Measurements from ENCODE around the gene ITGAV.

ITGAV gene

DNA sequence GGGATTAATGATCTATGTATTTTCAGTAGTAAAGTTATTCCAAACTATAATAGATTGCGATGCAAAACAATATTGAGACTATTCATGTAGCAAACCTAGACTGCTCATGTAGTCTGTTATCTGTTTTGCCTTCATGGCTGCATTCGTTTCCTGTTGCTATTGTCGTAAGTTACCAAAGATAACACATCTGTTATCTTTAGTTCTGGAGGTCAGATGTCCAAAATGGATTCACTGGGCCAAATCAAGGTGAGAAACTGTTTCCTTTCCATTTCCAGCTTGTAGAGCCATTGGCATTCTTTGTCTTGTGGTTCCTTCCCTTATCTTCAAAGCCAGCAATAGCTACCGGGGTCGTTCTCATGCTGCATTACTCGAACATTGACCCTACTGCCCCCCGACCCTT, 20.9 kb downstream of the ITGAV start:
- H3K4me3 Mint-ChIP-seq, result no peak overlapping the region
- intact Hi-C loops (cut with micrococcal nuclease), result no loop called here
- H3K4me1 Mint-ChIP-seq (ENCODE audit: low read depth), result peaks cover 21% of the 10 kb centered on the region
- no peak overlapping the region for H3K27ac Mint-ChIP-seq
- H3K9me3 Mint-ChIP-seq, result no peaks in the 10 kb centered on the region
- no peaks in the 10 kb centered on the region for H3K27me3 Mint-ChIP-seq
- peaks cover 46% of the 10 kb centered on the region for H3K36me3 Mint-ChIP-seq (ENCODE audit: low read depth)

GRCh38 chr2:186611526-186611925, 21.7 kb downstream of the ITGAV start:
- peaks cover 39% of the 10 kb centered on the region for H3K36me3 Mint-ChIP-seq (ENCODE audit: low read depth)
- intact Hi-C loops (cut with micrococcal nuclease), result no loop called here
- H3K27me3 Mint-ChIP-seq, result no peaks in the 10 kb centered on the region
- H3K4me3 Mint-ChIP-seq, result no peak overlapping the region
- no peaks in the 10 kb centered on the region for H3K9me3 Mint-ChIP-seq
- no peak overlapping the region for H3K27ac Mint-ChIP-seq
- peaks cover 17% of the 10 kb centered on the region for H3K4me1 Mint-ChIP-seq (ENCODE audit: low read depth)

DNA sequence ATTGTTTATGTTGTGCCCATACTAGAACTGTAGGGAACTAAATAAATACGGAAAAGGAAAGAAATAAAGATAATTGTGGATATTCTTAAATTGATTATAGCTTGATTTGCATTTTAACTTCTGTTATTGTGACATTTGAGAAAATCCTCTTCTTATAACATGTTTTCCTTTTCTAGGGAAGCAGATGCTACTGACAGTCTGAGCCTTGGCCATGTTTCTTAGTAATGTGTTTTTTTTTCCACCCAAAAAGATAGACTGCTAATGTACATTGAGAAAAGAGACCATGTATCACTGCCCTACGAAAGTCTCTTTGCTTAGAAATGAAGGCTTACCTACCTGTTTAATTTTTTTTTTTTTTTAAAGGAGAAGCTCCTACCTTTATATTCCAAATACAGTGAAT, 22.2 kb downstream of the ITGAV start:
- Mint-ChIP-seq H3K27ac (peak overlapping the region; percentile 22), H3K9me3 (no peaks in the 10 kb centered on the region), H3K36me3 (ENCODE audit: low read depth) (peaks cover 34% of the 10 kb centered on the region), H3K4me1 (ENCODE audit: low read depth) (peaks cover 14% of the 10 kb centered on the region), H3K4me3 (no peak overlapping the region), H3K27me3 (no peaks in the 10 kb centered on the region)
- intact Hi-C loops (cut with micrococcal nuclease), result no loop called here

- intact Hi-C loops (cut with micrococcal nuclease), result no loop called here
- Mint-ChIP-seq H3K4me1 (ENCODE audit: low read depth) (peaks cover 13% of the 10 kb centered on the region), H3K27me3 (no peaks in the 10 kb centered on the region), H3K36me3 (ENCODE audit: low read depth) (peaks cover 29% of the 10 kb centered on the region), H3K9me3 (no peaks in the 10 kb centered on the region), H3K4me3 (no peak overlapping the region), H3K27ac (peak overlapping the region; percentile 22)
Observed at GRCh38 chr2:186612555-186613440, 22.9 kb downstream of the ITGAV start.

- no peak overlapping the region for H3K27ac Mint-ChIP-seq
Observed at GRCh38 chr2:186614373-186614772, 24.5 kb downstream of the ITGAV start.

DNA sequence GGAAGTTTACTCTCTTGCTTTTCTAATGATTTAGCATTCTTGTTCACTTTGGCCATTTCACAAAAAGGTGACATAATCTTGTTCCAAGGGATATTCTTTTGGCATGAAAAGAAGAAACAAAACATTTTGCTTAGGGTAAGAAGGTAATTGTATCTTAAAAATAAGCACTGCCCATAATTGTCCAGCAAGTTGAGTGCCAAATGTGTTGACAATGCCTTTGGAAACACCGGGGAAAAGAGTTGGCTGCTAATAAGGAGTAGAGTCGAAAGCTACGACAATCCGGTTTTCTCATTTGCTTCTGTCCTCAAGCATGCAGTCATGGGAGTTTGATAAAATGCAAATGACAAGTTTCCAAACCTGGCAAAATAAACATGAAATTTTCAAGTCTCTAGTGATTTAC, 27.3 kb downstream of the ITGAV start:
- H3K36me3 Mint-ChIP-seq (ENCODE audit: low read depth), result peaks cover 17% of the 10 kb centered on the region
- no peaks in the 10 kb centered on the region for H3K27me3 Mint-ChIP-seq
- intact Hi-C loops (cut with micrococcal nuclease), result no loop called here
- H3K9me3 Mint-ChIP-seq, result no peaks in the 10 kb centered on the region
- H3K4me3 Mint-ChIP-seq, result no peak overlapping the region
- no peak overlapping the region for H3K27ac Mint-ChIP-seq
- no peaks in the 10 kb centered on the region for H3K4me1 Mint-ChIP-seq (ENCODE audit: low read depth)

More at GRCh38 chr2:186614373-186614772, 24.5 kb downstream of the ITGAV start:
- no peaks in the 10 kb centered on the region for H3K9me3 Mint-ChIP-seq
- peaks cover 21% of the 10 kb centered on the region for H3K36me3 Mint-ChIP-seq (ENCODE audit: low read depth)
- intact Hi-C loops (cut with micrococcal nuclease), result no loop called here
- H3K4me3 Mint-ChIP-seq, result no peak overlapping the region
- H3K4me1 Mint-ChIP-seq (ENCODE audit: low read depth), result peaks cover 3% of the 10 kb centered on the region
- H3K27me3 Mint-ChIP-seq, result no peaks in the 10 kb centered on the region

GRCh38 chr2:186617771-186618170, 27.9 kb downstream of the ITGAV start:
- H3K9me3 Mint-ChIP-seq, result no peaks in the 10 kb centered on the region
- H3K4me1 Mint-ChIP-seq (ENCODE audit: low read depth), result peaks cover 3% of the 10 kb centered on the region
- intact Hi-C loops (cut with micrococcal nuclease), result no loop called here
- no peaks in the 10 kb centered on the region for H3K27me3 Mint-ChIP-seq
- no peak overlapping the region for H3K4me3 Mint-ChIP-seq
- no peak overlapping the region for H3K27ac Mint-ChIP-seq
- peaks cover 23% of the 10 kb centered on the region for H3K36me3 Mint-ChIP-seq (ENCODE audit: low read depth)

- Mint-ChIP-seq H3K27me3 (no peaks in the 10 kb centered on the region), H3K9me3 (no peaks in the 10 kb centered on the region), H3K4me3 (no peak overlapping the region), H3K4me1 (ENCODE audit: low read depth) (peaks cover 13% of the 10 kb centered on the region), H3K36me3 (ENCODE audit: low read depth) (peaks cover 32% of the 10 kb centered on the region), H3K27ac (no peak overlapping the region)
- intact Hi-C loops (cut with micrococcal nuclease), result no loop called here
Observed at GRCh38 chr2:186618696-186619095, 28.8 kb downstream of the ITGAV start.

GRCh38 chr2:186623084-186623483, 33.2 kb downstream of the ITGAV start:
- Mint-ChIP-seq H3K4me3 (no peak overlapping the region), H3K9me3 (no peaks in the 10 kb centered on the region), H3K36me3 (ENCODE audit: low read depth) (peaks cover 62% of the 10 kb centered on the region), H3K4me1 (ENCODE audit: low read depth) (peaks cover 17% of the 10 kb centered on the region), H3K27ac (peak overlapping the region; percentile 34), H3K27me3 (no peaks in the 10 kb centered on the region)
- intact Hi-C loops (cut with micrococcal nuclease), result no loop called here

DNA sequence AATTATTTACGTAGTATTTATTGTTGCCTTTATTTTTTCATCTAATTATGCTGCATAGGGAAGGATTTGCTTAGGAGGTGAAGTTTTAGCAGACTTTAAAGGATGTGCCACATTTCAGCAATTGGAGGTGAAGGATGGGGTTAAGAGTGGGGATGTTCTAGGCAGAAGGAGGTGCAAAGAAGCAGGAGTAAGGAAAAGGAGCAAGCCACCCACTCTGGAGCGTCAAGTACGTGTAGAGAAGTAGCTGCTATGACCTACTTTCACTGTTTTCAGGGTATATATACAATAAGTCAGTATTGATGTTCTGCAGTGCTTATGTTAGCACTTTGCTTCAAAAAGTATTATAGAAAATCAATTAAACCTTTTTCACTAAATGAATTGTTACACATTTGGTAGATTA, 34.4 kb downstream of the ITGAV start:
- intact Hi-C loops (cut with micrococcal nuclease), result no loop called here
- peaks cover 20% of the 10 kb centered on the region for H3K4me1 Mint-ChIP-seq (ENCODE audit: low read depth)
- H3K27ac Mint-ChIP-seq, result no peak overlapping the region
- no peak overlapping the region for H3K4me3 Mint-ChIP-seq
- H3K27me3 Mint-ChIP-seq, result no peaks in the 10 kb centered on the region
- peaks cover 61% of the 10 kb centered on the region for H3K36me3 Mint-ChIP-seq (ENCODE audit: low read depth)
- no peaks in the 10 kb centered on the region for H3K9me3 Mint-ChIP-seq

GRCh38 chr2:186629250-186629996, 39.6 kb downstream of the ITGAV start:
- Mint-ChIP-seq H3K9me3 (no peaks in the 10 kb centered on the region), H3K4me1 (ENCODE audit: low read depth) (peaks cover 8% of the 10 kb centered on the region), H3K27ac (no peak overlapping the region), H3K27me3 (no peaks in the 10 kb centered on the region), H3K4me3 (no peak overlapping the region), H3K36me3 (ENCODE audit: low read depth) (peaks cover 32% of the 10 kb centered on the region)
- intact Hi-C loops (cut with micrococcal nuclease), result no loop called here

DNA sequence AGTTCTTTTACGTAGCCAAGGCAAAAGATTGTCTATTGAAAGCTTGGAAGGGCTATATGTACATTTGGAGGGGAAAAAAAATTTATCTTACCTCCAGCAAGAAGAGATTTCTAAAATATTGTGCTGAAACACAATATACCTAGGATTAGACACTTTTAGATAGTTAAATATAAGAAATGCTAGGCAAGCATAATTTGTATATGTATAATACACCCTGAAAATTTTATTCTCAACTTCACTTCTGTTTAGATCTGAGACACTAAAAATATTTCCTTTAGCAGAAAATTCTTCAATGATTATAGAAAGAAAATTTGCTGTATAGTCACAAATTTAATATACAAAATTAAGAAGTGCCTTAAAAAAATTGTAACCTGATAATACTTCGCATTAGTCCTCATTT, 42.6 kb downstream of the ITGAV start:
- no peak overlapping the region for H3K4me3 Mint-ChIP-seq
- H3K9me3 Mint-ChIP-seq, result no peaks in the 10 kb centered on the region
- no peaks in the 10 kb centered on the region for H3K27me3 Mint-ChIP-seq

DNA sequence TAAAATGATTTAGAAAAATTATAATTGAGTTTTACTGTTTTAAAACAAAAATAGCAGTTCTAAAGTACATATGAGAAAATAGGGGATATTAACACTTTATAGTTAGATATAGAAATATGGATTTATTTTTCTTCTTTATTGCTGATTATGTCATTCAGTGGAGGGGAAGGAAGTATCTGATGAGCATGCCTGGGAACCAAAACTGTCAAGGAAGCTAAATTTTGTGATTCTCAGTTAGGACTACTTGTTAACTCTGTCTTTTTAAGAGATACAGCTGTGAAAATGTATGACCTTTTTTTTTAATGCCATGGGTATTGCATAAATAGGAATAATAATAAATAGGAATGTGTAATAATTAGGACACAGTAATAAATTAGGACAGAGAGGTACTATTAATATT, 44.8 kb downstream of the ITGAV start:
- intact Hi-C loops (cut with micrococcal nuclease), result loop anchor here (5.0 kb wide), 2 partner anchors 42 to 147 kb away; partner anchors contain the start of genes ITGAV and ZC3H15
- Mint-ChIP-seq H3K4me1 (ENCODE audit: low read depth) (peaks cover 26% of the 10 kb centered on the region), H3K36me3 (ENCODE audit: low read depth) (peaks cover 6% of the 10 kb centered on the region), H3K27ac (no peak overlapping the region), H3K9me3 (no peaks in the 10 kb centered on the region), H3K4me3 (no peak overlapping the region), H3K27me3 (no peaks in the 10 kb centered on the region)

More for the DNA sequence above, 42.6 kb downstream of the ITGAV start:
- intact Hi-C loops (cut with micrococcal nuclease), result no loop called here
- H3K27ac Mint-ChIP-seq, result no peak overlapping the region
- peaks cover 11% of the 10 kb centered on the region for H3K4me1 Mint-ChIP-seq (ENCODE audit: low read depth)
- H3K36me3 Mint-ChIP-seq (ENCODE audit: low read depth), result peaks cover 7% of the 10 kb centered on the region

DNA sequence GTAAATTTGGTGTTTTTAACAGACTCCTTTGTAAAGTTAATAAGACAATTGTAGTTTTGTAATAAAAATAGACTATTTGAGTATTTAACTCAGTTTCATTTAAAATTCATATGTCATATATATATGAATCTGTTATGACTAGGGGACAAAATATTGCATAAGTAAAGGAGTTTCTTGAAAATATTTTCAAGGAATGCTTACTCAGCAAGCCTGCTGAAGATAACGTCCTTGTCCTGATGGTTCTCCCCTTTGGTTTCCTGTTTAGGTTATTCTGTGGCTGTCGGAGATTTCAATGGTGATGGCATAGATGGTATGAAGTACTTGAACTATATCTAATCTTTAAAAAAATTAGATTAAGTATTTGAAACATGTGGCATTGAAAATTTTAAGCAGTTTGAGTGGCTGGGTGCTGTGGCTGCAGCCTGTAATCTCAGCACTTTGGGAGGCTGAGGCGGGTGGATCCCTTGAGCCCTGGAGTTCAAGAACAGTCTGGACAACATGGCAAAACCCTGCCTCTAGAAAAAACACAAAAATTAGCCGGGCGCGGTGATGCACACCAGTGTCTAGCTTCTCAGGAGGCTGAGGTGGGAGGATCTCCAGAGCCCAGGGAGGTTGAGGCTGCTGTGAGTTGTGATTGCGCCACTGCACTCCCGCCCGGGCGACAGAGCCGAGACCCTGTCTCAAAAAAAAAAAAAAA, 47.1 kb downstream of the ITGAV start:
- H3K4me3 Mint-ChIP-seq, result no peak overlapping the region
- H3K27me3 Mint-ChIP-seq, result no peaks in the 10 kb centered on the region
- H3K27ac Mint-ChIP-seq, result peak overlapping the region; percentile 70
- H3K36me3 Mint-ChIP-seq (ENCODE audit: low read depth), result peaks cover 24% of the 10 kb centered on the region
- no peaks in the 10 kb centered on the region for H3K9me3 Mint-ChIP-seq
- intact Hi-C loops (cut with micrococcal nuclease), result loop anchor here (5.0 kb wide), 2 partner anchors 45 to 150 kb away; partner anchors contain the start of genes ITGAV and ZC3H15
- H3K4me1 Mint-ChIP-seq (ENCODE audit: low read depth), result peaks cover 41% of the 10 kb centered on the region

All from dendritic cell treated with granulocyte-macrophage colony-stimulating factor and Interleukin-4, amounts not matched to agents 40 ng/mL and 50 ng/mL, for 4 days (primary cell).